ENCODE results near the gene FAM20C.
"Not testable (repeated sequence)": the region's sequence is repeated elsewhere in the genome, so short reads cannot be mapped to it uniquely, and the experiment has no call there.

FAM20C gene

GRCh38 chr7:174716-175115 lies 17.7 kb upstream of the FAM20C start:
- no peak for DNase-seq

GRCh38 chr7:175955-176354 lies 16.4 kb upstream of the FAM20C start:
- DNase-seq: no peak

- no peak for DNase-seq
Observed at GRCh38 chr7:176381-176780, 16.0 kb upstream of the FAM20C start.

GRCh38 chr7:176786-177459 lies 15.4 kb upstream of the FAM20C start:
- no peak for DNase-seq

- no peak for DNase-seq
Observed at GRCh38 chr7:178444-178843, 13.9 kb upstream of the FAM20C start.

GRCh38 chr7:179209-179681 lies 13.1 kb upstream of the FAM20C start:
- no peak for DNase-seq

GRCh38 chr7:179948-180694 lies 12.2 kb upstream of the FAM20C start:
- DNase-seq: no peak

- DNase-seq: no peak
Observed at GRCh38 chr7:181738-182137, 10.6 kb upstream of the FAM20C start.

- not testable (repeated sequence) for DNase-seq
Observed at GRCh38 chr7:182502-182901, 9.9 kb upstream of the FAM20C start.

GRCh38 chr7:183496-184292 lies 8.7 kb upstream of the FAM20C start:
- DNase-seq: no peak

- DNase-seq: no peak
Observed at GRCh38 chr7:184294-185264, 7.8 kb upstream of the FAM20C start.

- DNase-seq: no peak
Observed at GRCh38 chr7:186516-187113, 5.8 kb upstream of the FAM20C start.

GRCh38 chr7:187227-187927 lies 5.0 kb upstream of the FAM20C start:
- DNase-seq: no peak

GRCh38 chr7:188174-188573 lies 4.2 kb upstream of the FAM20C start:
- DNase-seq: no peak

GRCh38 chr7:188727-189500 lies 3.5 kb upstream of the FAM20C start:
- DNase-seq: no peak

- no peak for DNase-seq
Observed at GRCh38 chr7:189719-190118, 2.7 kb upstream of the FAM20C start.

- no peak for DNase-seq
Observed at GRCh38 chr7:190196-190595, 2.2 kb upstream of the FAM20C start.

GRCh38 chr7:191105-191980 lies 1.0 kb upstream of the FAM20C start:
- DNase-seq: no peak

GRCh38 chr7:192701-193480 lies 520 bp downstream of the FAM20C start:
- DNase-seq: no peak
